Measurements from ENCODE around the gene DNALI1.
A peak's percentile ranks its signal among the peaks of the same experiment; 100 is the strongest.
"Not testable (repeated sequence)": the region's sequence is repeated elsewhere in the genome, so short reads cannot be mapped to it uniquely, and the experiment has no call there.

The DNALI1 gene

GRCh38 chr1:37517569-37517968 lies 39.2 kb upstream of the DNALI1 start:
- no peak for DNase-seq (ENCODE audit: low read depth, low spot score)
- H3K4me3 ChIP-seq (ENCODE audit: low read depth, low read length) = no peak overlapping the region
- ChIA-PET POLR2A (no interaction called here), CTCF (no interaction called here)
- no peak for TF ChIP-seq CTCF (IDR thresholded peaks at IDR 0.05; ENCODE audit: insufficient read depth, low read length, missing control alignments)

GRCh38 chr1:37518241-37518640 lies 38.5 kb upstream of the DNALI1 start:
- POLR2A ChIA-PET; DNase-seq (ENCODE audit: low read depth, low spot score); CTCF ChIA-PET; H3K4me3 ChIP-seq (ENCODE audit: low read depth, low read length): not testable (repeated sequence)

GRCh38 chr1:37518929-37519328 lies 37.8 kb upstream of the DNALI1 start:
- DNase-seq (ENCODE audit: low read depth, low spot score); H3K4me3 ChIP-seq (ENCODE audit: low read depth, low read length); POLR2A ChIA-PET: not testable (repeated sequence)
- CTCF ChIA-PET = interaction anchor here (1.0 kb wide), 1 partner anchor 15 kb away, joined by 3 read pairs; no protein-coding TSS in a partner anchor

GRCh38 chr1:37519613-37520012 lies 37.1 kb upstream of the DNALI1 start:
- POLR2A ChIA-PET = no interaction called here
- H3K4me3 ChIP-seq (ENCODE audit: low read depth, low read length) = no peak overlapping the region
- no peak for TF ChIP-seq CTCF (IDR thresholded peaks at IDR 0.05; ENCODE audit: insufficient read depth, low read length, missing control alignments)
- CTCF ChIA-PET = interaction anchor here (1.0 kb wide), 1 partner anchor 14 kb away, joined by 3 read pairs; no protein-coding TSS in a partner anchor
- DNase-seq (ENCODE audit: low read depth, low spot score) = no peak

GRCh38 chr1:37529888-37530287 lies 26.9 kb upstream of the DNALI1 start:
- CTCF ChIA-PET = interaction anchor here (1.5 kb wide), 1 partner anchor 15 kb away, joined by 9 read pairs; the partner anchor contains the start of gene MEAF6
- H3K4me3 ChIP-seq (ENCODE audit: low read depth, low read length); DNase-seq (ENCODE audit: low read depth, low spot score); POLR2A ChIA-PET: not testable (repeated sequence)

GRCh38 chr1:37532418-37533156 lies 24.2 kb upstream of the DNALI1 start:
- POLR2A ChIA-PET; DNase-seq (ENCODE audit: low read depth, low spot score); H3K4me3 ChIP-seq (ENCODE audit: low read depth, low read length): not testable (repeated sequence)
- CTCF ChIA-PET = interaction anchor here (2.9 kb wide), 1 partner anchor 18 kb away, joined by 17 read pairs; the partner anchor contains the start of gene MEAF6

- no peak for DNase-seq (ENCODE audit: low read depth, low spot score)
- H3K4me3 ChIP-seq (ENCODE audit: low read depth, low read length) = no peak overlapping the region
- ChIA-PET POLR2A (no interaction called here), CTCF (interaction anchor here (1.0 to 2.9 kb wide), 2 partner anchors 14 to 19 kb away, joined by 3 to 17 read pairs; partner anchors contain the start of gene MEAF6)
- no peak for TF ChIP-seq CTCF (IDR thresholded peaks at IDR 0.05; ENCODE audit: insufficient read depth, low read length, missing control alignments)
Measured at GRCh38 chr1:37533317-37534093, 23.2 kb upstream of the DNALI1 start.

- ChIA-PET CTCF (interaction anchor here (0.9 to 5.9 kb wide), 4 partner anchors 9 to 28 kb away, joined by 3 to 22 read pairs (median 3); partner anchors contain the start of gene MEAF6), POLR2A (no interaction called here)
- peak; percentile 34 for DNase-seq (ENCODE audit: low read depth, low spot score)
- no peak for TF ChIP-seq CTCF (IDR thresholded peaks at IDR 0.05; ENCODE audit: insufficient read depth, low read length, missing control alignments)
- H3K4me3 ChIP-seq (ENCODE audit: low read depth, low read length) = no peak overlapping the region
Measured at GRCh38 chr1:37537378-37537777, 19.4 kb upstream of the DNALI1 start.

GRCh38 chr1:37539154-37539553 lies 17.6 kb upstream of the DNALI1 start:
- DNase-seq (ENCODE audit: low read depth, low spot score); H3K4me3 ChIP-seq (ENCODE audit: low read depth, low read length); POLR2A ChIA-PET: not testable (repeated sequence)
- CTCF ChIA-PET = interaction anchor here (0.8 to 5.9 kb wide), 4 partner anchors 22 to 85 kb away, joined by 3 to 22 read pairs (median 4); partner anchors contain the start of gene MEAF6
